MM.1S (cell line): ENCODE data around the gene C1QC.

Experiments used
- DNase-seq: peaks from one replicate; pipeline ENCODE4 v3.0.0-alpha.2; 2015
- H2AFZ ChIP-seq: fragments of 300-600 bp; sonication (generic); 2 replicates; pipeline ENCODE4 v1.6.0; 2016; ENCODE audit warnings: antibody characterized with exemption, low read length
- H3F3A ChIP-seq: fragments of 300-600 bp; sonication (generic); 2 replicates; pipeline ENCODE4 v1.6.1; 2016; ENCODE audit warnings: mild to moderate bottlenecking, antibody characterized with exemption, low read length, moderate library complexity, mixed read lengths; ENCODE audit not compliant: insufficient read depth
- H3K27ac ChIP-seq: fragments of 300-600 bp; sonication (generic); 2 replicates; pipeline ENCODE4 v1.5.1; 2016; ENCODE audit warnings: mild to moderate bottlenecking, low read length
- H3K27me3 ChIP-seq: fragments of 300-600 bp; sonication (generic); replicated peaks from 2 replicates; pipeline ENCODE4 v1.6.0; 2016; ENCODE audit warnings: low read length; ENCODE audit not compliant: insufficient read depth
- H3K36me3 ChIP-seq: fragments of 300-600 bp; sonication (generic); replicated peaks from 2 replicates; pipeline ENCODE4 v1.6.1; 2016; ENCODE audit warnings: mild to moderate bottlenecking, low read length, mixed read lengths; ENCODE audit not compliant: insufficient read depth
- H3K4me1 ChIP-seq: fragments of 300-600 bp; sonication (generic); 2 replicates; pipeline ENCODE4 v1.6.1; 2016; ENCODE audit warnings: low read length, mixed read lengths
- H3K4me2 ChIP-seq: fragments of 300-600 bp; sonication (generic); 2 replicates; pipeline ENCODE4 v1.6.0; 2016; ENCODE audit warnings: low read depth, low read length
- H3K4me3 ChIP-seq: fragments of 300-600 bp; sonication (generic); 2 replicates; pipeline ENCODE4 v1.5.1; 2016; ENCODE audit warnings: low read length, mixed read lengths
- H3K79me2 ChIP-seq: fragments of 300-600 bp; sonication (generic); 2 replicates; pipeline ENCODE4 v1.6.1; 2016; ENCODE audit warnings: mixed run types, low read length, mixed read lengths
- H3K9ac ChIP-seq: fragments of 300-600 bp; sonication (generic); 2 replicates; pipeline ENCODE4 v1.6.1; 2016; ENCODE audit warnings: low read length, mixed read lengths
- H3K9me2 ChIP-seq: fragments of 300-600 bp; sonication (generic); replicated peaks from 2 replicates; pipeline ENCODE4 v1.6.1; 2016; ENCODE audit warnings: mild to moderate bottlenecking, low read length, mixed read lengths; ENCODE audit not compliant: insufficient read depth
- H3K9me3 ChIP-seq: fragments of 300-600 bp; sonication (generic); replicated peaks from 2 replicates; pipeline ENCODE4 v1.6.1; 2016; ENCODE audit warnings: mild to moderate bottlenecking, low read length, mixed read lengths; ENCODE audit not compliant: insufficient read depth
- H4K20me1 ChIP-seq: fragments of 300-600 bp; sonication (generic); 2 replicates; pipeline ENCODE4 v1.6.1; 2016; ENCODE audit warnings: mild to moderate bottlenecking, low read length, moderate library complexity, mixed read lengths; ENCODE audit not compliant: insufficient read depth
- EZH2 ChIP-seq: fragments of 300-600 bp; sonication (generic); optimal IDR thresholded peaks from 2 replicates; pipeline ENCODE3; 2017; ENCODE audit warnings: low read depth, mild to moderate bottlenecking, antibody characterized with exemption, low read length, mixed read lengths
- EZH2phosphoT487 ChIP-seq: fragments of 300-600 bp; sonication (generic); IDR thresholded peaks from 2 replicates; pipeline ENCODE4 v1.6.1; 2018; ENCODE audit warnings: antibody characterized with exemption, low read length
- TF ChIP-seq, protein P1 (sequence below): fragments of 300-600 bp; sonication (generic); IDR thresholded peaks from 2 replicates; pipeline ENCODE4 v1.5.1; 2016; ENCODE audit warnings: antibody characterized with exemption, low read length, mixed read lengths

Gene C1QC

DNA sequence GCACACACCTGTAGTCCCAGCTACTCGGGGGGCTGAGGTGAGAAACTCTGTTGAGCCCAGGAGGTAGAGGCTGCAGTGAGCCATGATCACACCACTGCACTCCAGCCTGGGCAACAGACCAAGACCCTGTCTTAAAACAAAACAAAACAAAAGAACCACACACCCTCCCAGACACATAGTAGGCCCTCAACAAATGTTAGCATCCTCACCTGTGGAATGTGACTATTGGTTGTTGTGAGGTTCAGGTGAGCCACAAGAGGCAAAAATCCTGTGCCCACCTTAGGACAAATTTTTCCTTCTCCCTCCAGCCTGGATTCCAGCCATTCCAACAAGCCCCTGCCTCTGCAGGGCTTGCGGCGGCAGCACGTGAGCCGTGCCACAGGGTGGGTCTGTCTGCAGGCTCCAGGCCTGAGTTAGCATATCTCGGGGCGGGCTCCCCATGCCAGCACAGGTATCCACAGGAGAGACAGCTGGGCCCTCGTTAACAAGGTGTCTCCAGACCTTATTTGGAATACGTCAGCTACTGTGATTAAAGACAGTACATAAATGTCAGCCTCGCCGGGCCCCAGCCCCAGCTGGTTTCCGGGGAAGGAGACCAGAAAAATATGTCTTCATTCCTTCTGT is 27.0 kb downstream of the C1QC start:
- H3K27ac ChIP-seq, result no peak overlapping the region
- H3K36me3 ChIP-seq, result no peaks in the 10 kb centered on the region
- no peak overlapping the region for H3K9ac ChIP-seq
- no peak for DNase-seq
- H3K4me1 ChIP-seq, result no peaks in the 10 kb centered on the region
- H3K79me2 ChIP-seq, result no peaks in the 10 kb centered on the region
- no peaks in the 10 kb centered on the region for H3K9me2 ChIP-seq
- H2AFZ ChIP-seq, result no peak overlapping the region
- H4K20me1 ChIP-seq, result no peaks in the 10 kb centered on the region
- no peaks in the 10 kb centered on the region for H3K9me3 ChIP-seq
- peaks cover 99% of the 10 kb centered on the region for H3K27me3 ChIP-seq
- H3K4me3 ChIP-seq, result no peak overlapping the region
- TF ChIP-seq EZH2 (no peak), EZH2phosphoT487 (no peak)
- TF ChIP-seq, protein P1, sequence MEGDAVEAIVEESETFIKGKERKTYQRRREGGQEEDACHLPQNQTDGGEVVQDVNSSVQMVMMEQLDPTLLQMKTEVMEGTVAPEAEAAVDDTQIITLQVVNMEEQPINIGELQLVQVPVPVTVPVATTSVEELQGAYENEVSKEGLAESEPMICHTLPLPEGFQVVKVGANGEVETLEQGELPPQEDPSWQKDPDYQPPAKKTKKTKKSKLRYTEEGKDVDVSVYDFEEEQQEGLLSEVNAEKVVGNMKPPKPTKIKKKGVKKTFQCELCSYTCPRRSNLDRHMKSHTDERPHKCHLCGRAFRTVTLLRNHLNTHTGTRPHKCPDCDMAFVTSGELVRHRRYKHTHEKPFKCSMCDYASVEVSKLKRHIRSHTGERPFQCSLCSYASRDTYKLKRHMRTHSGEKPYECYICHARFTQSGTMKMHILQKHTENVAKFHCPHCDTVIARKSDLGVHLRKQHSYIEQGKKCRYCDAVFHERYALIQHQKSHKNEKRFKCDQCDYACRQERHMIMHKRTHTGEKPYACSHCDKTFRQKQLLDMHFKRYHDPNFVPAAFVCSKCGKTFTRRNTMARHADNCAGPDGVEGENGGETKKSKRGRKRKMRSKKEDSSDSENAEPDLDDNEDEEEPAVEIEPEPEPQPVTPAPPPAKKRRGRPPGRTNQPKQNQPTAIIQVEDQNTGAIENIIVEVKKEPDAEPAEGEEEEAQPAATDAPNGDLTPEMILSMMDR, result no peak
- no peak overlapping the region for H3K4me2 ChIP-seq
- no peaks in the 10 kb centered on the region for H3F3A ChIP-seq

DNA sequence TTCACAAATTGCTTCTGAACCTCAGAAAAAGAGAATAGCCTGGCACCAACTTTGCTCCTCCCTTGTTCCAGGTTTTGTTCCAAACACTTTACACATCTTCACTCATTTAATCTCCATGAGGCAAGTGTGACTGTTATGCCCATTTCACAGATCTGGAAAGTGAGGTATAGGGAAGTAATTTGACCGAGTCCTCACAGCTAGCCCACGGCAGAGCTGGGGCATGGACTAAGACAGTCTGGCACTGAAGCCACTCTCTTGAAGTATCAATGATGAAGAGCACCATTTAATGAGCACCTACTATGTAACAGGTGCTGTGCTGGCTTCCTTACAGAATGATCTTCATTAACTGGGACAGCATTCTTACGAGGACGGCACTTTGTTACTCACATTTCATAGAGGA is 28.6 kb downstream of the C1QC start:
- no peak overlapping the region for H3K9ac ChIP-seq

DNA sequence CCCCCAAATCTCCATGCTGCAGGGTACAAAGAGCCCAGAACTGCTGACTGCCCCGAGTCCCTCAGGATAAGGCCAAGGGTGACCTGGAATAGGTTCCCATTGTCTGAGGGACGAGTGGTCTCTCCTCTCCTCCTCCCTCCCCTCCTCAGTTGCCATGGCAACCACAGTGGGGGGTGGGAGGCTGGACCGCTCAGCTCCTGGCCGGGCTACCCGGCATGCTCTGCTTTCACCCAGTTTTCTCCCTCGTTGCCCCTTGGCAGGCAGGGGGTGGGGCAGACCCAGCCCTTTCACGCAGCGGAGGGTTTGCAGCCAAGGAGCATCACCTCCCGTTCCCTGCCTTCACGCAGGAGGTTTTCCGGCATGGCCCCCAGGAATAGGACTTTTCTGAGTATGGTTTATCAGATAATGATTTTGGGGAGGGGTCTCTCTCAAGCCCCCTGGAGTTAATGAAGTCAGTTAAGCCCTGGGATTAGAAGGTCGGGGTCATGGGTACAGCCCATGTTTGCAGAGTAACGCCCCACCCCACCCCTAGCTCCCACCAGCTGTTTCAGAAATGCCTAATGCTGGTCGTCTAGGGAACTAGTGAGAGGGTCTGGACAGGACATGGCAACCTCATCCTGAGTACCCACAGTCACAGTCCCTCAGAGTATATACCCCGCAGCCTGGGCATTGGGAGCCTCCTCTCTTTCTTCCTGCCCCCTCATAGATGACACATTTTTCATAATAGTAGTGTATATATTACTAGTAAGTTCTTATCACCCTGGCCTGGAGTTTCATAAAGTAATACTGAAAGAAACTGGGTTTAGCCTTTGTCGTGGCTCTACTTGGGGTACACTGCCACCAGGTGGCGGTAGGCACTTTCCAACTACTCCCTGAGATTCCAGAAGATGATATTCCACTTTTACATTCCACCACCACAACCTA is 30.3 kb downstream of the C1QC start:
- no peak overlapping the region for H2AFZ ChIP-seq
- no peak overlapping the region for H3K9ac ChIP-seq
- H4K20me1 ChIP-seq, result no peaks in the 10 kb centered on the region
- no peaks in the 10 kb centered on the region for H3K9me3 ChIP-seq
- no peaks in the 10 kb centered on the region for H3K36me3 ChIP-seq
- H3K4me1 ChIP-seq, result no peaks in the 10 kb centered on the region
- H3K9me2 ChIP-seq, result no peaks in the 10 kb centered on the region
- no peak for DNase-seq
- no peaks in the 10 kb centered on the region for H3F3A ChIP-seq
- H3K4me2 ChIP-seq, result no peak overlapping the region
- no peaks in the 10 kb centered on the region for H3K79me2 ChIP-seq
- H3K27me3 ChIP-seq, result peaks cover 94% of the 10 kb centered on the region
- no peak overlapping the region for H3K4me3 ChIP-seq
- TF ChIP-seq EZH2, result no peak
- TF ChIP-seq, protein P1, result peak; percentile 72
- no peak overlapping the region for H3K27ac ChIP-seq

More for the DNA sequence above, 28.6 kb downstream of the C1QC start:
- H3K79me2 ChIP-seq, result no peaks in the 10 kb centered on the region
- no peaks in the 10 kb centered on the region for H4K20me1 ChIP-seq
- no peak for DNase-seq
- H3F3A ChIP-seq, result no peaks in the 10 kb centered on the region
- no peaks in the 10 kb centered on the region for H3K4me1 ChIP-seq
- H3K9me2 ChIP-seq, result no peaks in the 10 kb centered on the region
- TF ChIP-seq EZH2phosphoT487 (no peak), EZH2 (no peak)
- TF ChIP-seq, protein P1, result no peak
- H3K36me3 ChIP-seq, result no peaks in the 10 kb centered on the region
- H3K27ac ChIP-seq, result no peak overlapping the region
- H3K4me2 ChIP-seq, result no peak overlapping the region
- no peak overlapping the region for H3K4me3 ChIP-seq
- H3K9me3 ChIP-seq, result no peaks in the 10 kb centered on the region
- no peak overlapping the region for H2AFZ ChIP-seq
- H3K27me3 ChIP-seq, result peaks cover 99% of the 10 kb centered on the region
